Peyer's patch (tissue), 4 donors: ENCODE results near the gene SAMHD1. TPM values are rescaled to one million over a fixed set of nuclear protein-coding genes. Genes with fewer than 3 reads are reported as not detected.
"Not testable (repeated sequence)": the region's sequence is repeated elsewhere in the genome, so short reads cannot be mapped to it uniquely, and the experiment has no call there.

Experiments used
- DNase-seq, 3 donors: peaks; one replicate each; pipeline ENCODE4 v3.0.0-alpha.2; 2017 to 2019
- H3K27ac ChIP-seq, 4 donors: fragments of 200-600 bp; sonication (generic); one replicate each; pipeline ENCODE4 v1.5.1; 2016 to 2019
- H3K27me3 ChIP-seq, 2 donors: fragments of 200-600 bp; sonication (generic); one replicate each; pipeline ENCODE4 v1.5.1; 2019
- H3K36me3 ChIP-seq, 3 donors: fragments of 200-600 bp; sonication (generic); one replicate each; pipeline ENCODE4 v1.5.1; 2016 to 2019
- H3K4me1 ChIP-seq, 4 donors: fragments of 200-600 bp; sonication (generic); one replicate each; pipeline ENCODE4 v1.5.1; 2016 to 2019
- H3K4me3 ChIP-seq, 4 donors: fragments of 200-600 bp; sonication (generic); 1 replicate in 3 of 4; 2 replicates in 1 of 4; pipeline ENCODE4 v1.5.1; 2016 to 2019; ENCODE audit warnings: mild to moderate bottlenecking in 1 of 4
- H3K9me3 ChIP-seq, 4 donors: fragments of 200-600 bp; sonication (generic); one replicate each; pipeline ENCODE4 v1.5.1; 2016 to 2019; ENCODE audit warnings: mild to moderate bottlenecking in 1 of 4
- CTCF ChIP-seq, 6 experiments: fragments of 450-650 bp in 4 of 6; fragments of 200-600 bp in 2 of 6; sonication (generic) in 1 of 6; IDR thresholded peaks; one replicate each; pipeline ENCODE4 v1.5.1; 2017 to 2019; ENCODE audit warnings: antibody characterized with exemption in 6 of 6, mild to moderate bottlenecking in 3 of 6, moderate library complexity in 1 of 6
- POLR2A ChIP-seq, 2 donors: fragments of 450-650 bp; IDR thresholded peaks; one replicate each; pipeline ENCODE4 v1.5.1; 2017; ENCODE audit warnings: antibody characterized with exemption in 2 of 2, mild to moderate bottlenecking in 2 of 2, moderate library complexity in 2 of 2
- total RNA-seq, 4 donors: library from RNA; depleted of rRNA; stranded (reverse); fragments of >200 nt; gene quantifications; one replicate each; pipeline ENCODE4 v1.1.0, GENCODE V29; 2016

The SAMHD1 gene
- total RNA-seq, 4 donors from 2014 or later, result 26.4 to 195 (median 77.5) TPM

- no peak for DNase-seq
- H3K27ac ChIP-seq, result peak overlapping the region; percentile 53 to 92 (median 74)
Observed at GRCh38 chr20:36845288-36845971, 106.1 kb downstream of the SAMHD1 start.

GRCh38 chr20:36841030-36841429 lies 110.5 kb downstream of the SAMHD1 start:
- not testable (repeated sequence) for H3K27me3 ChIP-seq, H3K9me3 ChIP-seq, H3K4me3 ChIP-seq, DNase-seq, H3K36me3 ChIP-seq
- H3K4me1 ChIP-seq, result peaks cover 0 to 19% (median 17%) of the 10 kb centered on the region in 4 donors
- H3K27ac ChIP-seq, result peak overlapping the region in 3 of 4 donors; percentile 61 to 85 (median 74)

More at GRCh38 chr20:36845288-36845971, 106.1 kb downstream of the SAMHD1 start:
- H3K9me3 ChIP-seq, result no peaks in the 10 kb centered on the region
- peaks cover 0 to 40% (median 21%) of the 10 kb centered on the region in 4 donors for H3K4me1 ChIP-seq
- H3K4me3 ChIP-seq, result no peak overlapping the region
- H3K27me3 ChIP-seq, result no peaks in the 10 kb centered on the region
- no peak for TF ChIP-seq POLR2A (IDR thresholded peaks at IDR 0.05)
- no peak for TF ChIP-seq CTCF (IDR thresholded peaks at IDR 0.05)
- no peaks in the 10 kb centered on the region for H3K36me3 ChIP-seq

Other genes with a start within 250 kb of the SAMHD1 start
- 10 to 100 TPM; 12.6 to 28.4 (median 22.6) TPM for gene NDRG3, start 205.6 kb downstream of the SAMHD1 start, total RNA-seq
- gene DSN1, start 177.9 kb downstream of the SAMHD1 start, total RNA-seq, result 10 to 100 TPM in 3 of 4 donors, 1 to 10 TPM in 1; 7.5 to 26.4 (median 13.3) TPM
- 100 to 1,000 TPM in 2 of 4 donors, 10 to 100 TPM in 2; 22.3 to 114 (median 70.1) TPM for gene TLDC2, start 75.6 kb downstream of the SAMHD1 start, total RNA-seq
- 10 to 100 TPM in 1 of 4 donors, 1 to 10 TPM in 3; 5.8 to 33.8 (median 5.9) TPM for gene RBL1, start 144.3 kb upstream of the SAMHD1 start, total RNA-seq
- gene RPN2, start 227.6 kb upstream of the SAMHD1 start, total RNA-seq, result 100 to 1,000 TPM in 3 of 4 donors, 10 to 100 TPM in 1; 95.2 to 116 (median 109) TPM
- gene MROH8, start 227.8 kb upstream of the SAMHD1 start, total RNA-seq, result 10 to 100 TPM in 1 of 4 donors, 1 to 10 TPM in 2, under 1 TPM in 1; 0.54 to 14.0 (median 3.2) TPM